ENCODE results near the gene CDV3. TPM values are rescaled to one million over a fixed set of nuclear protein-coding genes. Genes with fewer than 3 reads are reported as not detected.
A peak's percentile ranks its signal among the peaks of the same experiment; 100 is the strongest.

The CDV3 gene
- total RNA-seq, 1 experiment from 2014 or later: 284 TPM

GRCh38 chr3:133561679-133562078 is 11.8 kb upstream of the CDV3 start:
- peaks cover 36% of the 10 kb centered on the region for H3K4me1 ChIP-seq
- H3K27ac Mint-ChIP-seq (ENCODE audit: unreplicated experiment): no peak overlapping the region
- H3K9me3 ChIP-seq: no peaks in the 10 kb centered on the region
- no peaks in the 10 kb centered on the region for H3K27me3 ChIP-seq (replicated peaks; ENCODE audit: control insufficient read depth, insufficient read depth, low read length)
- peaks cover 6% of the 10 kb centered on the region for H3K36me3 Mint-ChIP-seq (ENCODE audit: insufficient read depth, unreplicated experiment)
- peaks cover 22% of the 10 kb centered on the region for H3K4me1 Mint-ChIP-seq (ENCODE audit: low read depth, unreplicated experiment)
- no TSS peak for BruUV-seq (replicated peaks)
- H3K4me3 ChIP-seq (ENCODE audit: low read depth, low read length): no peak overlapping the region
- no peaks in the 10 kb centered on the region for H3K36me3 ChIP-seq (ENCODE audit: control insufficient read depth, insufficient read depth, low read length)
- no peaks in the 10 kb centered on the region for H3K27me3 Mint-ChIP-seq (ENCODE audit: insufficient read depth, unreplicated experiment)
- DNase-seq: no peak
- POLR2A ChIA-PET: interaction anchor here (1.0 to 1.5 kb wide), 2 partner anchors 11 to 14 kb away, joined by 4 to 7 read pairs; partner anchors contain the start of gene CDV3
- H3K9me3 Mint-ChIP-seq (ENCODE audit: unreplicated experiment): no peaks in the 10 kb centered on the region
- TF ChIP-seq, protein P1, sequence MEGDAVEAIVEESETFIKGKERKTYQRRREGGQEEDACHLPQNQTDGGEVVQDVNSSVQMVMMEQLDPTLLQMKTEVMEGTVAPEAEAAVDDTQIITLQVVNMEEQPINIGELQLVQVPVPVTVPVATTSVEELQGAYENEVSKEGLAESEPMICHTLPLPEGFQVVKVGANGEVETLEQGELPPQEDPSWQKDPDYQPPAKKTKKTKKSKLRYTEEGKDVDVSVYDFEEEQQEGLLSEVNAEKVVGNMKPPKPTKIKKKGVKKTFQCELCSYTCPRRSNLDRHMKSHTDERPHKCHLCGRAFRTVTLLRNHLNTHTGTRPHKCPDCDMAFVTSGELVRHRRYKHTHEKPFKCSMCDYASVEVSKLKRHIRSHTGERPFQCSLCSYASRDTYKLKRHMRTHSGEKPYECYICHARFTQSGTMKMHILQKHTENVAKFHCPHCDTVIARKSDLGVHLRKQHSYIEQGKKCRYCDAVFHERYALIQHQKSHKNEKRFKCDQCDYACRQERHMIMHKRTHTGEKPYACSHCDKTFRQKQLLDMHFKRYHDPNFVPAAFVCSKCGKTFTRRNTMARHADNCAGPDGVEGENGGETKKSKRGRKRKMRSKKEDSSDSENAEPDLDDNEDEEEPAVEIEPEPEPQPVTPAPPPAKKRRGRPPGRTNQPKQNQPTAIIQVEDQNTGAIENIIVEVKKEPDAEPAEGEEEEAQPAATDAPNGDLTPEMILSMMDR (IDR thresholded peaks at IDR 0.05; ENCODE audit: insufficient read depth in 1 of 2, low read depth in 1 of 2, low read length in 1 of 2, severe bottlenecking in 1 of 2, unreplicated experiment in 1 of 2): no peak
- no peak overlapping the region for H3K4me3 Mint-ChIP-seq (ENCODE audit: unreplicated experiment)
- intact Hi-C loops (cut with micrococcal nuclease; ENCODE audit: unreplicated experiment): no loop called here
- CTCF ChIA-PET: interaction anchor here (1.0 kb wide), 1 partner anchor 13 kb away, joined by 3 read pairs; no protein-coding TSS in a partner anchor

GRCh38 chr3:133562376-133562775 is 11.1 kb upstream of the CDV3 start:
- no peak overlapping the region for H3K4me3 Mint-ChIP-seq (ENCODE audit: unreplicated experiment)
- Histone ChIP-seq H3K36me3 (ENCODE audit: control insufficient read depth, insufficient read depth, low read length) (no peaks in the 10 kb centered on the region), H3K4me3 (ENCODE audit: low read depth, low read length) (no peak overlapping the region), H3K4me1 (peaks cover 36% of the 10 kb centered on the region), H3K27me3 (replicated peaks; ENCODE audit: control insufficient read depth, insufficient read depth, low read length) (no peaks in the 10 kb centered on the region), H3K9me3 (no peaks in the 10 kb centered on the region)
- CTCF ChIA-PET: interaction anchor here (0.9 to 1.4 kb wide), 4 partner anchors 13 to 114 kb away, joined by 3 to 4 read pairs (median 4); no protein-coding TSS in a partner anchor
- peaks cover 6% of the 10 kb centered on the region for H3K36me3 Mint-ChIP-seq (ENCODE audit: insufficient read depth, unreplicated experiment)
- H3K27ac Mint-ChIP-seq (ENCODE audit: unreplicated experiment): no peak overlapping the region
- no peak for DNase-seq
- BruUV-seq (replicated peaks): no TSS peak
- H3K4me1 Mint-ChIP-seq (ENCODE audit: low read depth, unreplicated experiment): peaks cover 22% of the 10 kb centered on the region
- intact Hi-C loops (cut with micrococcal nuclease; ENCODE audit: unreplicated experiment): no loop called here
- TF ChIP-seq, protein P1 (IDR thresholded peaks at IDR 0.05; ENCODE audit: insufficient read depth in 1 of 2, low read depth in 1 of 2, low read length in 1 of 2, severe bottlenecking in 1 of 2, unreplicated experiment in 1 of 2): no peak
- no peaks in the 10 kb centered on the region for H3K9me3 Mint-ChIP-seq (ENCODE audit: unreplicated experiment)
- H3K27me3 Mint-ChIP-seq (ENCODE audit: insufficient read depth, unreplicated experiment): no peaks in the 10 kb centered on the region
- POLR2A ChIA-PET: interaction anchor here (1.5 kb wide), 1 partner anchor 11 kb away, joined by 7 read pairs; the partner anchor contains the start of gene CDV3

GRCh38 chr3:133563186-133563591 is 10.3 kb upstream of the CDV3 start:
- intact Hi-C loops (cut with micrococcal nuclease; ENCODE audit: unreplicated experiment): no loop called here
- H3K4me3 ChIP-seq (ENCODE audit: low read depth, low read length): no peak overlapping the region
- H3K4me1 ChIP-seq: peaks cover 40% of the 10 kb centered on the region
- Mint-ChIP-seq H3K4me3 (ENCODE audit: unreplicated experiment) (no peak overlapping the region), H3K27ac (ENCODE audit: unreplicated experiment) (peak overlapping the region; percentile 83), H3K27me3 (ENCODE audit: insufficient read depth, unreplicated experiment) (no peaks in the 10 kb centered on the region), H3K4me1 (ENCODE audit: low read depth, unreplicated experiment) (peaks cover 29% of the 10 kb centered on the region), H3K9me3 (ENCODE audit: unreplicated experiment) (no peaks in the 10 kb centered on the region), H3K36me3 (ENCODE audit: insufficient read depth, unreplicated experiment) (peaks cover 6% of the 10 kb centered on the region)
- DNase-seq: no peak
- H3K27me3 ChIP-seq (replicated peaks; ENCODE audit: control insufficient read depth, insufficient read depth, low read length): no peaks in the 10 kb centered on the region
- ChIA-PET CTCF (interaction anchor here (0.9 to 1.4 kb wide), 3 partner anchors 15 to 115 kb away, joined by 3 to 4 read pairs (median 4); no protein-coding TSS in a partner anchor), POLR2A (interaction anchor here (1.5 kb wide), 1 partner anchor 10 kb away, joined by 7 read pairs; the partner anchor contains the start of gene CDV3)
- no peaks in the 10 kb centered on the region for H3K9me3 ChIP-seq
- no TSS peak for BruUV-seq (replicated peaks)
- TF ChIP-seq, protein P1 (IDR thresholded peaks at IDR 0.05; ENCODE audit: insufficient read depth in 1 of 2, low read depth in 1 of 2, low read length in 1 of 2, severe bottlenecking in 1 of 2, unreplicated experiment in 1 of 2): no peak
- H3K36me3 ChIP-seq (ENCODE audit: control insufficient read depth, insufficient read depth, low read length): no peaks in the 10 kb centered on the region

Measured in Caco-2 (cell line).